Measurements from ENCODE around the gene FBXO46.
"Not testable (repeated sequence)": the region's sequence is repeated elsewhere in the genome, so short reads cannot be mapped to it uniquely, and the experiment has no call there.

GRCh38 chr19:45720065-45720464, 10.6 kb downstream of the FBXO46 start:
- not testable (repeated sequence) for TF ChIP-seq CTCF (IDR thresholded peaks at IDR 0.05; ENCODE audit: low read depth, low read length, missing input control); JUND (IDR thresholded peaks at IDR 0.05); REST (IDR thresholded peaks at IDR 0.05); ATF3 (IDR thresholded peaks at IDR 0.05); HNF4A (conservative IDR thresholded peaks at IDR 0.05); RAD21 (IDR thresholded peaks at IDR 0.05); SP1 (IDR thresholded peaks at IDR 0.05); GABPA (IDR thresholded peaks at IDR 0.05 in 1 of 2, conservative IDR thresholded peaks at IDR 0.05 in 1 of 2); MAX (IDR thresholded peaks at IDR 0.05); YY1 (IDR thresholded peaks at IDR 0.05); ZBTB33 (IDR thresholded peaks at IDR 0.05); EGR1 (IDR thresholded peaks at IDR 0.05; ENCODE audit: low read depth in 2 of 2); NR2F2 (IDR thresholded peaks at IDR 0.05)

All from liver (tissue), 3 donors.